Myocyte (in vitro differentiated cells): Measurements from ENCODE around the gene PAQR5. TPM values are rescaled to one million over a fixed set of nuclear protein-coding genes. Genes with fewer than 3 reads are reported as not detected.

Source experiments
- DNase-seq: peaks from one replicate; pipeline ENCODE4 v3.0.0-alpha.2; 2012; ENCODE audit warnings: low read depth
- total RNA-seq: library from RNA; depleted of rRNA; stranded (reverse); fragments of >200 nt; gene quantifications from 2 replicates; pipeline ENCODE4 v1.2.3, GENCODE V29; 2014

The PAQR5 gene
- total RNA-seq, 1 donor from 2014 or later = 8.5 TPM

DNA sequence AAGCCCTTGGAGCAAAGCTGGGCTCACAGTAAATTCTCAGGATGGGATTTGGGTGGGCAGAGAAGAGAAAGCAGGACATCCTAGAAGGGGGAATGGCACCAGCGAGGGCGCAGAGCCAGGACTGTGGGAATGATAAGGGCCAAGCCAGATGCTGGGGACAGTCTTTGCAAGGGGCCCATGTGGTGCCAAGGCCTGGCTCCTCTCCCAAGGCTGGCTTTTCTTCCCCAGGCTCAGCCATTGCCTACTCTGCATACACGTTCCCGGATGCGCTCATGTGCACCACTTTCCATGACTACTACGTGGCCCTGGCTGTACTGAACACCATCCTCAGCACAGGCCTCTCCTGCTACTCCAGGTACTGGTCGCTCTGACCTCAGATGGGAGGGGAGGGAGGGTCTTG is 90.7 kb downstream of the PAQR5 start:
- DNase-seq = no peak

DNA sequence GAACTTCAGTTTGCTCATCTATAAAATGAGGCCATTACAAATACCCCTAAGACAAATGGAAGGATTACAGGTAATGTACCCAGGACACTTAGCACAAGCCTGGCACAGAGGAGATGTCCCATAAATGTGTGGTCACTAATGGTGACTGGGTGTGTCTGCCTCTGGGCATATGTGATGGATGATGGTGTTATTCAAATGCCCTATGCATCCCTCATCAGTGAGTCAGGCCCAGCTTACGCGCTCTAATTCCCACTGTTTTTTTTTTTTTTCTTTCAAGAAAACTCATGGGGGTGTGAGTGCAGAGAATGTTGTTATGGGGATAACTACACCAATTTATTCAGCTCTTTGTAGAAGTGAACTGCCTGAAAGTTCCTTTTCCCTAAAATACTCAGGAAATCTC is 91.9 kb downstream of the PAQR5 start:
- no peak for DNase-seq

DNA sequence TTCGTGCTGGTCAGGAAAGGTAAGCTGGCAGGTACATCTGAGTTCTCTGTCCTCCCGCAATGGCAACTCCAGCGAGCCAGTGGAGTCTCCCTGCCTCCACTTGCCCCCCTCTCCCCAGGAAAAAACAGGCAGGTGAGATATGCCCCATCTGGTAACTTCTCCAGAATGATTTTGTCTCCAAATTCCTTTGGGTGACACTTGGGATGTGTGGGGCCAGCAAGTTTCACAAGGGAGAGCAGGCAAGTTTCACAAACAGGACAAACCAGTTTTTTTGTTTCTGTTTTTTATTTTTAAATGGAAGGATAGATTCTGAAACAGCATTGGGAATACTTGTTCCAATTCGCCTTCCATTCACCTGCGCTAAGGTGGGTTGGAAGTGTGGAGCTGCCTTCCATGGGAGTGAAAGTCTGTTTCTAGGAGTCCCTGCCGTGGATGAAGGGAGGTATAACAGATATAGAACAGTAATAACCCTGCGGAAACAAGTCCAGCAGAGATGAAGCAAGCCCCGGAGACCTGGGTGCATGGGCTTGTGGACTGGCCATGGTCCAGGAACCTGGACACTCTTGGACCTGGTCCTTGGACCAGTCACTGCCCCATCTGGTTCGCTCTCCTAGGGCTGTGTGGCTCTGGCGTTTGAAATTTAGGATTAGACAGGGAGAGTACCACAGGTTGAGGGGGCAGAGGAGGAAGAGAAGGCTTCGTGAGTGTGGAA is 92.5 kb downstream of the PAQR5 start:
- DNase-seq = no peak

DNA sequence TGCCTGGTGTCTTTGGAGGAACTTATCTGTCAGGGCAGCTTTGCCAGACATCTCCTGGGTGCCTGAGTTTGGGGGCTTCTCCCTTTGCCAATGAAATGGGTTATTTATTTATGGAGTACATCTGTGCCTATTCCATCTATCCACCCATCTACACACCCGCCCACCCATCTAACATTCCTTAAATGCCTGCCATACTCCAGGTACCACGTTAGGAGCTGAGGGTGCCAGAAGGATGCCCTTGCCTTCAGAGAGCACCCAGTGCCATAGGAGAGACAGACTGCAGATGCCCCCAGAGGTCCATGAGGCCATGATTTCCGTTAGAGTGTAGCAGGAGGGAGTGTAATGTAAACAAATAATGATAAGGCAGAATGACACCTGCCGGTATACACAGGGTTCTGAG is 93.6 kb downstream of the PAQR5 start:
- DNase-seq = no peak

DNA sequence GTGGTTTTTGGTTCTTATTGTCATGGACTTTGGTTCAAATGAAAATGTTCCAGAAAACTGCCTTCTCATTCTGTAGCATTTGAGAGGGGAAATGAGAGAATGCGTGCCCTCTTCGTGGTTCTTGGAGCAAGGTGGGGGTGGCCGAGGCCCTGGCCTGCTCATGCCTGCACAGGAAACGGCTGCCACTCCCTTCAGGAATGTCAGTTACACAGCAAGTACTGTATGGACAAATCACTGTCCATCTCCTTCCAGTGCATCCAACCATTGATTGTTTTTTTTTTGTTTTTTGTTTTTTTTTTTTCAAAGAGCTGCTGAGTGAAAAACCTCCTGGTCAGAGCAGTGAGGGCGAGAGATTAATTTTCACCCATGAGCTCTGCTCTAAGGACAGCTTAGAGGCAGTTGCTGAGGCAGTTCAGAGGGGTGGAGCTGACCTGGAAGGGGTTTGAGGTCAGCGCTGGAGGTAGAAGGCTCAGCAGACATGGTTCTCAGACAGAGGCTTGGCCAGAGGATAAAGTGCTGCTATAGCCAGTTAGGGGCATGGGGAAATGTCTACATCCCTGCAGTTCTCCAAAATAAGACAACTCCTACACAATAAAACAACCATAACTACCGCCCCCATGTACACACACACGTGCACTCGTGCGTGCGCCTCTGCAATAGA is 95.2 kb downstream of the PAQR5 start:
- no peak for DNase-seq

DNA sequence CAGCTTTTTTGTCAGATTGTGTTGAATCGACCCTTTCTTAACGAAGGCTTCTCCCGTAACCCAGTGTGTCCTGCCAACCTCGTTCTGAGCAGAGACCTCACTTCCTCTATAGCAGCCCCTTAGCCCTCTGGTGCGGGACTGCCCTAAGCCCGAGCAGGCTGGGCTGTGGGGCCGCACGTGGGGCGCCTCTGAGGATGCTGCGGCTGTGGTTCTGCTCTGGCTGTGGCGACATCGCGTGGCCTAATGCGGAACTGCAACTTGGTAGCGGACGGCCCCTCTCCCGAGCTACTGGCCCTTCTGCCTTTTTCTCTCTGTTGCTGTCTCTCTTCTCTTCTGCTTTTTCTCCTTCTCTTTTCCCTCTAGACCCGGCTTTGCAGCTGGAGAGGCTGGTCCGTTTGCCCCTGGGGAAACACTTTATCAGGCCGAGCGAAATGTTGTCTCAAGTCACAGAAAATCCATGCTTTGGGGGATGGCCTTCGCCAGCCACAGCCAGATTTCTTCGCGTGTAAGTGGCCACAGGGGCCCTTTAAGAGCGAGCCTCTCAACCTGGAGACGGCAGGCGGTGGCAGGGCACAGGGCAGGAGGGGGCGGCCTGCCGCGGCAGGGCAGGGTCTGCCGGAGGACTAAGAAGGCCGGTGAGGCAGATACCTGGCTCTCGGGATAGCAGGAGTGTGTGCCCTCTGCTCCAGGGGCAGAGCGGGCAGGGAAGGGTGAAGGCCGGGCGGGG is 96.0 kb downstream of the PAQR5 start:
- DNase-seq = peak; percentile 77

DNA sequence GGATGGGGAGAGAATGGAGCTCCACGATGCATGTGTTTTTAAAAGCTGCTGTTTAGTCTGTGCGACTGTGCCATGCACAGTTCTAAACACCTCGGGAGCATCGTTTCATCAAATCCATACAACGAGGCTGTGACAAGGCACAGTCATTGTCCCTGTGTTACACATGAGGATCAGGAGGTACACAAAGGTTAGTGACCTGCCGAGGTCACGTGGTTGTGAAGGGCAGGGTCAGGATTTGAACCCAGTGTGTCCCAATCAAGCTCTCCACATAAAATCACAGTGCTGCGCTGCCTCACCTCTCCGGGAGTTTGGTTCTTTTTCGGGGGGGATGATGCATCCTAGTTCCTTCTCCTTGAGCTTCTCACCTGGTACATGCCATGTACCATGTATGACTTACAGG is 96.7 kb downstream of the PAQR5 start:
- no peak for DNase-seq

DNA sequence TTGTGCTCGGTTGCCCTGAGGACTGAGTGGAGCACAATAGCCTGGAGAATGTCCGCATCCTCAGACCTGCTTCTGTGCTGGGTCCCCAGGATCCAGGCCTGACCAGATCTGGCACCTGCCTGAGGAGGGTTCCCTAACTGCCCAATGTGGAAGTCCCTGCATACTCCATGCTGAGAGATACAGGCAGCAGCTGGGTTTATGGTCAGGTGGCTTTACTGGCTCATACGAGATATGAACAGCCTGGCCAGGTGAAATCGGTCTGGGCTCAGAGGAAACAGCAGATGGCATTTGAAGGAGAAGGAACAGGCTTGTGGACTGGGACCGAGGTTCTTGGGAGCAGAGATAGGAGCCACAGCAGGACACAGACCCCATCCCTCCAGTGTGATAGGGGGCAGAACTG is 97.3 kb downstream of the PAQR5 start:
- no peak for DNase-seq

DNA sequence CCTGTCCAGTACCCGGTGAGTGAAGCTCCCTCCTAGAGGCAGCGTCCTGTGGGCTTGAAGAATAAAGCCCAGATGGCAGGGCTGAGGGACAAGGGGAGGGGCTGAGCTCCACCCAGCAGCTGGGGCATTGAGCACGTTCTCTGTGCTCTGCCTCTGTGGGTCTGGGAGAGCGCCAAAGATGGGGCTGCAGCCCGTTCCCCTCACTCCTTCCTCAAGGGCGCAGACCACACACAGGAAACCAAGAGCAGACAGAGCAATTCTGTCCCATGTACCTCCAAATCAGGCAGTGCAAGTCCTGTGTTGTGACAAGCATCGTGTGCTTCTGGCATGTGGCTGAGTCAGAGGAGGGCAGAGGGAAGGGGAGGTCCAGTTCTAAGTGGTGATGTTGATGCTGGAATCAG is 99.8 kb downstream of the PAQR5 start:
- DNase-seq = peak; percentile 64

DNA sequence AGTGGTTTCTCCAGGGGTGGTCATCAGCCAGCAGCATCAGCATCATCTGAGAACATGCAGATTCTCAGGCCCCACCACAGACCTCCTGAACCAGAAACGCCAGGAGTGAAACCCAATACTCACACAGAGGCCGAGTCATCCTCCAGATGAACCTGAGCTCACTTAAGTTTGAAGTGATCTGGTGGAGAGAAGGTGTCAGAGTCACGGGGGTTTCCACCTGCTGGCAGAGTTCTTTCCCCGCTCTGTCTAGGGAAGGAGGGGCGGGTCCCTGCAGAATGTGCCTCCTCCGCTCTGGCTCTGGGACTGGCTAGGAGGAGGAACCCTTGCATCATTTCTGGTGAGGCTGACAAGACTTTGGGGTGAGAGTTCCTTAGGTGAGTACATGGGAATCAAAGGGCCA is 102.1 kb downstream of the PAQR5 start:
- no peak for DNase-seq

DNA sequence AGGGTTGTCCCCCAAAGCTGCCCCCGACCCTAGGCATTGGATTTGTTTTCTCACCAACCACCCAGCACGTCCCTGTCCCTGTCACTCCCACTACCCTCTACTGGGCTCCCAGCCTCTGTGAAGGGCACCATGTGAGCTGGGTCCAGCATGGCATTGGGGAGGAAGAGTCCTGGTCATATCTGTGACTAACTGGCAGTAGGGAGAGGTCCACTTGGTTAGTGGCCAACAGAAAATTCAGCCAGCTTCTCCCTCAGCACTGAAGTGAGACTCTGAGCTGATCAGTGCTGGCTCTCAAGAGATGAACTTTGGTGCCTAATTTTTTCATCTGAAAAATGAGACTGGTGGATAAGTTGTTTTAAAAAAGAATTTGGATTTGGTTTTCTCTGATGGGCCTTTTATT is 104.1 kb downstream of the PAQR5 start:
- DNase-seq = peak; percentile 47

DNA sequence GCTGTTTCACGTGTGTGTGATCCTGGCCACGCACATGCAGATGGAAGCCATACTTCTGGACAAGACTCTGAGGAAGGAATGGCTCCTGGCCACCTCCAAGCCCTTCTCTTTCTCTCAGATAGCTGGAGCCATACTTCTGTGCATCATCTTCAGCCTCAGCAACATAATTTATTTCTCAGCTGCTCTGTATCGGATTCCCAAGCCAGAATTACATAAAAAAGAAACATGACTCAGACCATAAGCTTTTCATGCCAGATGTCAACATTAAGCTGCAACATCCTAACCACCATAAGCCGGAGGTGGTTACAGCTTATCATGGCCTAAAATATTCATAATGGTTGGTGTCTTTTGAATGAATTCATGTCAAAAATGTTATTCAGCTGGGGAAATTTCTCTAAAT is 104.9 kb downstream of the PAQR5 start:
- DNase-seq = peak; percentile 84

DNA sequence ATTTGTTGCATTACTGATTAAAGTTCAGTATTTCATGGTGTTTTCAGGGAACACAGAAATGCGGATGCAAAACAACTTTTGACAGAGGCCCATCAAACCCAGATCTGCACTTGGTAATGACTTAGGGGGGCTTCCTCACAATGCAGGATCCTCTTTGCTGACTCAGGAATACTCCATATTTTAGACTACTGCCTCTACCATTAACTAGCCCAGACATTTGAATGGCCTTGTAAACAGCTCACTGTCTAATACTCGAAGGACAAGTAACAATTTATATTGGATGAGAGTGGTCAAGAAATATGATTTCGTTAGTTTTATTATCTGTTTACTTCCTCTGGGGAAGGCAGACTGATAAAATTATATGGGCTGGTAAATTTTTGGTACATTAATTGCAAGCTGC is 106.4 kb downstream of the PAQR5 start:
- DNase-seq = no peak

DNA sequence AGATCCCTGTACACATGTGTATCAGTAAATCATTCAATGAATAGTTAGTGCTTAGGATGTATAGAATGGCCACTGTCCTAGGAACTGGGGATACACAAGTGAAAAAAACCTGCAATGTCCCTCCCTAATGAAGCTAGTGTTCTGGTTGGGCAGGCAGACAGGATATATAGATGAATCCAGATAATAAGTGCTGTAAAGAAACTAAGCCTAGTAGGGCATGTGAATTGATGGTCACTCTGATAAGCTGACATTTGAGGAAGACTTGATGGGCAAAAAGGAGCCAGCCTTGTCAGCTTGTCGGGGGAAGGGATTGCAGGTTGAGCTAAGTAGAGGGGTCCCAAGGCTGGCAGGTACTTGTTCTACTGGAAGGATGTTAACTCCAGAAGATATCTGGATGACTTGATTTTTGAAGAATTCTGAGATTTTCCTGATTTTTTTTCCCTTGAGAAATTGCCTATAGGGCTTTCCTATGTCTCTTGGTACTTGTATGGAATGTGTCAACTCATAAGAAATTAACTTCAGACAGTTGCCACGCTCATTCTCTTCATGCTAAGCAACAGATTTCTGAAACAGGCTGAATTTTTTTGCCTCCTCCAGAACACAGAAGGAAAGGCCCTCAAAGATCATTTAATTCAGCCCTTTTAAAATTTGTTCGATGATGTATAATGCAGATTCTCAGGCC is 109.1 kb downstream of the PAQR5 start:
- DNase-seq = no peak

DNA sequence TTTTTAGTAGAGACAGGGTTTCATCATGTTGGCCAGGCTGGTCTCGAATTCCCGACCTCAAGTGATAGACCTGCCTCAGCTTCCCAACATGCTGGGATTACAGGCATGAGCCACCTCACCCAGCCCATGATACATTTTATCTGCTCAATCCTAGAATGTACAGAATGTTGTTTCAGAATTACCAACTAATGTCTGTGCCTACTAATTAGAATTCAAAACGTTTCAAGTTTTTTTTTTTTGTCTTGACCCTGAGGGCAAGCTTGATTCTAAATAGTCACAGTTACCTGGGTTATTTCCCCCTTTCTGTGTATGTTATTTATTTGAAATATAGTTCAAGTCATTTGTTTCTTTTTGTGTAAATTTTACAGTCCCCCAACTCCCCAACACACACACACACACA is 110.1 kb downstream of the PAQR5 start:
- DNase-seq = no peak

DNA sequence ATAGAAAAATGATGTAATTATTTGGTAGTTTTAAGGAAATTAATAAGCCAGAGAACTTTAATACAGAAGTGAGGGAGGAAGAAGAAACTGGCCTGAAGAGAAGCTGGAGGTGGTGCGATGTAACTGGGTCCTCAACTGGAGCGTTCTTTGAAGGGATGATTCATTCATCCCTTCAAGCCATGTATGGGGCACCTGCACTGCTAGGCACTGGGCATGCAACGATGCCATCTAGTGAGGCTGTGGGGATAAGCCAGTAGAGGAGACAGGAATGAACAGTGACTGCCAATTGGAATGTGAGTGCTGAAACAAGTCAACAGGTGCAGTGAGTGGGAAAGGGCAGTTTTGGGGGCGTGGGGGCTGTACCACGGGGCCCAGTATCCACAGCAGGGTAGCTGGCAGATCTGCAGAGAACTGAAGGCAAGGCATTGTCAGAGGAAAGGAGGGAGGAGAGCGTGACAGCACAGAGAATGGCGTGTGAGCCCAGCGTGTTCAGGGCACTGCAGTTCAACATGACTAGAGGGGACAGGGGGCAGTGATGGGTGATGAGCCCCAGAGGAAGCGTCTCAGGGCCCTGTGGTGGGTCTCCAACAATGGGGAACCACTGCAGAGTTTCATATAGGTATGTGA is 111.6 kb downstream of the PAQR5 start:
- DNase-seq = peak; percentile 89

DNA sequence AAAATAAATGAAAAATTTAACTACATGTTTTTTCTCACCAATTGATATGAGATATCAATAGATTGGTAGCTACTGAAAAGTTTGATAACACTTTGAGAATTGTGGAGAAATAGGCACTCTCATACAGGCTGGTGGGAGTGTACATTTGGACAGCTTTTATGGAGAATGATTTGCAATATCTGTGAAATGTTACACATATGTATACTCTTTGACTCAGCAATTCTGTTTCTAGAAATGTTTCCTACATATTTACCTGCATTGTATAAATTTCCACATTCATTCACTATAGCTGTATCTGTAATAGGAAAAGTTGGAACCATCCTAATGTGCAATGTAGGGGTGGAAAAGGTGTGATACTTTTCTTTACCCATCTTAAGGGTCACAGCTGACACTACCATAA is 113.6 kb downstream of the PAQR5 start:
- DNase-seq = no peak

DNA sequence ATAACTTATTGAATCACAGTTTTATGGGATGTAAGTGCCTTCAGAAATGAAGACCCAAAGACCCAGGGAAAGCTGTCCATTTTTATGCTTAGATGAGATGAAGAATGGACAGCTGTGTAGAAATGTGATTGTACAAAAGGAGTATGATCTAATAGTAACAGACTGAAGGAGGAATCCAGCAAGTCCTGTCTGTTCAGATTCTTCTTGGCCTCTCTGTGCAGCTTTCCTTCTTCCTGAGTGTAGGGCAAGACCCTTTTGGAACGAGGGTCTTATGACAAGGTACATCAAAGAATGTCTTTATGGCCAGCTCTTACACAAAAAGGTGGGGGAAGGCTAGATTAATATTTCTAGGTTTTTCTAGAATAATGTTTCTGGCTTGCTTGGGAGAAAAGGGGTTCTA is 114.0 kb downstream of the PAQR5 start:
- no peak for DNase-seq

DNA sequence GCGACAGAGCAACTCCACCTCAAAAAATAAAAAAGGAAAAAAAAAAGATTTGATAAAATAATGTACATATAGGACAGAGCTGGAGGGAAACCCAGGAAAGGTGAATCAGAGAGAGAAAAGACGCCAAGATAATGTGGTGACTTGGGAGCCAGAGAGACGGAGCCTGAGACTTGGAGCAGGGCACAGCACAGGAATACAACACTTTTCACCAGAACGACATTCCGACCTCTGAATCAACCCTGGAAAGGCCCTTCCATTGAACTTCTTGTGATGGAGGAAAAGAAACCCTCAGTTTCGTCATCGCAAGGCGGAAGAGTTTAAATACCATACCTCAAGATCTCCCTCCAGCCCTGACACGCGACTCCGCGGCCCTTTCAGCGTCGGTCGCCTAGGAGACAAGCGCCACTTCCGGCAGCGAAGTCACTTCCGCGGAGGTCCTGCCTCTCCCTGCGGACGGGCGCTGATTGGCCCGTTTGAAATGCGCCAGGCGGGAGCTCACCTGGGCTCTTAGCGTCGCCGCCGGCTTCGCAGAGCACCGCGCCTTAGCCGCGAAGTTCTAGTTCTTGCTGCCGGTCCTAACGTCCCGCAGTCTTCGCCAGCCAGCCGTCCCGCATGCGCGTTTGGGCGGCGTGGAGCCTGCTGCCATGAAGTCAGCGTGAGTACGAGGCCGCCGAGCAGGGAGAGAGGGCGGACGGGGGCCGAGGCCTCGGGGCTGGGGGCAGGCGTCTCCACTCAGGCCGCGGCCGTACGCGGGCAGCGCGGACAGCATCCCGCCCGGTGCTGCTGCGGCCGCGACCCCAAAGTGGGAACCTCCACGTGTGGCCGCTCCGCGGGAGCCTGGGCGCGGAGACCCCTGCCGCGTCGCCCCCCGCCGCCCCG is 115.3 kb downstream of the PAQR5 start, which contains the start of gene KIF23:
Gene KIF23, plus strand, starts transcription at position 528 of the 879 bp plus-strand sequence. Its CDS starts 117 bp downstream, at position 645.
- DNase-seq = peak; percentile 92

DNA sequence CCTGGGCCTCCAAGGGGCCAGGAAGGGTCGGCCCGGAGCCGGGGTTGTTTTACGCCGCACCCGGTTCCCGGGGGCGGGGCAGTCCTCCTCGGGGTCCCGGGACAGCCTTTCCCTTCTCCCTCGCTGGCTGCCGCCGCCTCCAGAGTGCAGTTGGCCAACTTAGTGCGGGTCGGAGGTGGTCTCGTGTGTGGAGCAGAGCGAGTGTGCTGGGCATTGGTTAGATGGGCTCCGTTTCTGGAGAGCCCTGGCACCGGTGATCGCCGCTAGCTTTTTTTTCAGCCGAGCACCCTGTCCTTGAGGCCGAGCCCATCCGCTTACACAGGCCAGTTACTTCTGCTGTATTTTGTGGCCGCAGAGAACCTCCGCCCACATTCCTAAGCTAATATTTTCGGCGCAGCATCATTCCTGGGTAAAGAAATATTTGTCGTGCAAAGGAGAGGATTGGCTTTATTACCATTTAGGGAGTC is 116.0 kb downstream of the PAQR5 start:
- peak; percentile 91 for DNase-seq
